ENCODE data around the gene AKR1C2.
"Not testable (repeated sequence)": the region's sequence is repeated elsewhere in the genome, so short reads cannot be mapped to it uniquely, and the experiment has no call there.

Gene AKR1C2

GRCh38 chr10:5023177-5023805 is 19.6 kb upstream of the AKR1C2 start:
- no peak for DNase-seq

DNA sequence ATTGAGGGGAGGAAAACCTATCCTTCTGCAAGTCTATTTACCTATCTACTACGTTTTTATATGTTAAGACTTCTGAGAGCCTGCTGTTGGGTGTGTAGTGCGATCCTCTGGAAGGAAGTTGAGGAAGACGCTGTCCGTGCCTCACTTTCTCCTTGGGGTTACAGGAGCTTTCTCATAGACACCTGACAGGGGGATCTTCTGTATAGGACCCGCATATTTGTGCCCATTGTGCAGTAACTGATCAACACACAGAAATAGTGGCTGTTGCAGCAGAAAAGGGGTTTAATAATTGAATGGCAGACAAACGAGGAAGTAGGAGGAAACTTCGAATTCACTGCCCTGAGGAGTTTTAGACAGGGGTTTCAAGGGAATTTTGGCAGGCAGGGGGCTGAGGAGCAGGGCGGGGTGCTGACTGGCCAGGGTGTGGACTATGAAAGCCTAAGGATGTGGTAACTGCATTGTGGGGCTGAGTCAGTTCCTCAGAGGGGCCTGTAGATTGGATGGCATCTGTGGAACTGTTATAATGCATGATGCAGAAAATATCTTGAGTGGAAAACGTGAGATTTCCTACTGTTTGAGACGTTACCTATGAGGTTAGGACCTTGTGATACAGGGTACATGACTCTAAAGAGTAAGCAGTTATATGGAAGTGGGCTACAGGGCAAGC is 18.1 kb upstream of the AKR1C2 start:
- not testable (repeated sequence) for DNase-seq

- not testable (repeated sequence) for DNase-seq
Measured at GRCh38 chr10:5019770-5020612, 16.3 kb upstream of the AKR1C2 start.

DNA sequence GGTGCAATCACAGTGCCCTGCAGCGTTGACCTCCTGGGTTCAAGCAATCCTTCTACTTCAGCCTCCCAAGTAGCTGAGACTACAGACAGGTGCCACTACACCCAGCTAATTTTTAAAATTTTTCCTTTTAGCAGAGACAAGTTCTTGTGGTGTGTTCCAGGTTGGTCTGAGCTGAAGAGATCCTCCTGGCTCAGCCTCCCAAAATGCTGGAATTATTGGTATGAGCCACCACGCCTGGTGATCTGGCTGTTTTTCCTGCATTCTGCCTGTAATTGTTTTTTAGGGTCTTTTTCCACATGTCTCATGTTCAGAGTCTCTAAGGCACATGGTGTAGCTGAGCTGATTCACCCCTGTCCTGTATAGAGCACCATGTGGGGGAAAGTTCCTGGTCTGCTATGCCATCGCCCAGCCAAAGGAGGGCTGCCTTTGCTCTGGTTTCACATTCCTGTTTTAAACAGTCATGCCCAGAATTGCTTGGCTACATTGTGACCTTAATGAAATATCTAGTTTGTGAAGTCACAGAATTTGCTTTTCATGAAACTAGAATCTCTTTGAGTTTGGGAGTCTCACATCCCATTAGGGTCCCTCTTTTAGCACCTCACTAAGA is 15.1 kb upstream of the AKR1C2 start:
- not testable (repeated sequence) for DNase-seq

- DNase-seq: no peak
Measured at GRCh38 chr10:5018134-5018533, 14.5 kb upstream of the AKR1C2 start.

DNA sequence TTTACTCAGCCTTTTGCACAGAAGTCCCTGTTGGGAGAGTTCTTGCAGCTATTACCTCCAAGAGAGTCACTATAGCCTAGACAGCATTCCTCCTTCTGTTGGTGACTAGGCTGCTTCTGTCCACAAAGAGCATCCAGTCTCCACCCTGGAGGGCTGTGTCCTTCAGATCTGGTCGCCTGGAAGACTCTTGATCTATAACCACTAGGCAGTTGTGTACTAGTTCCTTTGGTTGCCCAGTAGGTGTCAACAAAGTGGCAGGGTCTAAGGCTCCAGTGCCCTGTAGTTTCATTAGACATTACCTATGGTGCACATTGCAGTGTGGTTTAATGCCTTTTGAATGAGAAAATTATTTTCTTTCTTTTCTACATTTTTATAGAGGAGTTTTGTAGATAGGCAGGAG is 11.3 kb upstream of the AKR1C2 start:
- no peak for DNase-seq

GRCh38 chr10:5014200-5014910 is 10.7 kb upstream of the AKR1C2 start:
- not testable (repeated sequence) for DNase-seq

- DNase-seq: no peak
Measured at GRCh38 chr10:5013385-5013784, 9.7 kb upstream of the AKR1C2 start.

- DNase-seq: no peak
Measured at GRCh38 chr10:5012595-5012994, 8.9 kb upstream of the AKR1C2 start.

- not testable (repeated sequence) for DNase-seq
Measured at GRCh38 chr10:5011392-5011791, 7.7 kb upstream of the AKR1C2 start.

DNA sequence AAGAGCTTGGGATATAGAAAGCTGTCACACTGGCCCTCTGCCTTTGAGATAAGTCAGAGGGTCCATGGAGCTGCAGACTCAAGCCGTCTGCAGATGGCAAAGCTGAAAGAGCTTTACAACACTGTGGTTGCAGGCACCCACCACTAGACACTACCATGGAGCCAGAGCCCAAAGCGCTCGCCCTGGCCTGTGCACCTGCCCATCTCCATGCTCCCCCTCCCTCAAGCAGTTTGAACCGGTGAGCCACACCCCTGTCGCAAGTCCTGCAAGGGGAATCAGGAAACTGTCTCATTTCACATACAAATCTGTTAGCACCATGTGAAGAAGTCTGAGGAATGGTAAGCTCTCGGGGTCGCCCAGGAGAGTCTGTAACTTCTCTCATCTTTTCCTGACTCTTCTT is 6.4 kb upstream of the AKR1C2 start:
- not testable (repeated sequence) for DNase-seq

DNA sequence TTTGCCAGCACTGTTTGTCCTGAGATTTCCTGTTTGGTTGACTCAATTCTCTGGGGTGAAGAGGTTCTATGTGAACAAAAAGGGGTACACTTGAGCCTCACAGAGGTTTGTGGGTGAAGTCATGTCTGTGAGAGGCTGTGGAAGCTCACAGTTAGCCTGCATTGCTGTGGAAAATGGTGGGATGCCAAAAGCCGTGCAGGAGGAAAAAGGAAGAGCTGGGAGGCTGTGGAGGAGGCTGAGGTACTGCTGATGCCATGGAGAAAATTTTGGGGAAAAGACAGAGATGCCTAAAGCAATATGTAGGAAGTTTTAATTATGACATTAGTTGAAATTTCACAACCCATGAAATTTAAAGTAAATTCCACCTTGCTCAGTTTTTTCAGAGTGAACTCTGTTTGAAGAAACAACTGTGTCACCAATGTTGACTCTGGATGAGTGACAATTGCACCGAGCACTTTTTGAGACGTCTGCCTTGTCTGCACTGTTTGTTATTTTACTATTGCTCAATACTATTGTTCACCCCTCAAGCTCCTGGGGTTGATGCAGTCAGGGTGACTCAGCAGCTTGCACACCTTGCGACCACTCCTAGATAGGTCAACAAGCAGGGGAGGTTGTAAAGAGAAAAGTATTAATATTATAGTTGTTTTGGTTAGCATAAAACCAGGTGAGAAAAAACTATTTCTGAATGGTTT is 5.3 kb upstream of the AKR1C2 start:
- not testable (repeated sequence) for DNase-seq

- DNase-seq: not testable (repeated sequence)
Measured at GRCh38 chr10:5004501-5004900, 844 bp upstream of the AKR1C2 start.

DNA sequence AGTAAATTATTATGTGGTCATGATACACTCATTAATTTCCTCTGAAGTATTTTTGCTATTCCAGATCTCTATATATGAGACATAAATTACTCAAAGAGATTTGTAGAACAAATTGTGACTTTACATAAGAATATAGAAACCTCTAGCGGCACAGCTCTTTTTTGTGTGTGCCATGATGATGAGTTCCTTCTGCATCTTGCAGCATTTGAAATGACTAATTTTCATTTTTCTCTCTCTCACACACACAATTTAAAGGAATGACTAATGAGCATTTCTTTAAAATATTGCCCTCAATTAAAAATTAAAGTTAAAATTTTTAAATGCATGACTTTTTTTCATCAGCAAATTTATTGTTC is 351 bp upstream of the AKR1C2 start:
- not testable (repeated sequence) for DNase-seq

GRCh38 chr10:5002013-5002727 is 1.5 kb downstream of the AKR1C2 start:
- no peak for DNase-seq

- DNase-seq: no peak
Measured at GRCh38 chr10:4998671-4999070, 5.0 kb downstream of the AKR1C2 start.

- not testable (repeated sequence) for DNase-seq
Measured at GRCh38 chr10:4994260-4994659, 9.4 kb downstream of the AKR1C2 start.

DNA sequence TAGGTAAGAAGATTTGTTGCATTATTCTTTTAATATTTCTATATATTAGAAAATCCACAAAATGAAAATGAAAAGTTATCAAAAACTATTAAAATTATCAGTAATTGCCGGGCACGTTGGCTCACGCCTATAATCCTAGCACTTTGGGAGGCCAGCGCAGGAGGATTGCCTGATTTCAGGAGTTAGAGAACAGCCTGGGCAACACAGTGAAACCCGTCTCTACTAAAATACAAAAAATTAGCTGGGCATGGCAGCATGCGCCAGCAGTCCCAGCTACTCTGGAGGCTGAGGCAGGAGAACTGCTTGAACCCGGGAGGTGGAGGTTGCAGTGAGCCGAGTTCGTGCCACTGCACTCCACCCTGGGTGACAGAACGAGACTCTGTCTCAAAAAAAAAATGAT is 11.1 kb downstream of the AKR1C2 start:
- not testable (repeated sequence) for DNase-seq

DNA sequence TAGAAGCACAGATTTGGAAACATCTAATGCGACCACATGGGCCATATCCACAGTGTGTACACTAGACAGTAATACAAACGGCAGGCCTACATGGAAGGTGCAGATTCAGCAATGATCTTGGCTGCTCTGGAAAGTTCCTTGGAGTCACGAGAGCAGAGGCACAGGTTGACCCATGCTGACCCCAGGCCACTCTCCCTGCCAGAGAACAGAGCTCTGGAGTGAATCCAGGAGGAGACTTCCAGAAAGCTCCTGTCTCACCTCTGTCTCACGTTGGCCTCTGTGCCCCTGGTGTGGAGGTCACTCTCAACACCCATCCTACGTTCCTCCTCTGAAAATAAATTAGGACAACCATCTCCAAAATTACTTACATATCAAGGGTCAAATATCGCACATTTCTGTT is 12.2 kb downstream of the AKR1C2 start:
- not testable (repeated sequence) for DNase-seq

DNA sequence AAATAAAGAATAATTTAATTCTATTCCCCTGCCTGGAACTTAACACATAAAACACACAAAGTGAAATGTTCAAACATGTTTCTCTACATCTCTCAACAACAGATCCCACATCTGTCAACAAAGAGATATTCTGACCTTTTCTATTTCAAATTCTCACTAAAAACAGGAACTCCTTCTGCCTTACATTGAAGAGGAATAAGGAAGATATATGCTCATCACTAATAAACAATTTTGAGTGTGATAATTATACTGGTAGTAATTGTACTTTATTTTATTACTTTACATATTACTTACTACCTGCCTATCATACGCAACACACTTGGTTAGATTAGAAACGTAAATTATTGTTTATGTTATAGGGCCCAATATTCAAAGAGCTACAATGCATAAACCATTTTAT is 13.4 kb downstream of the AKR1C2 start:
- DNase-seq: no peak

- DNase-seq: not testable (repeated sequence)
Measured at GRCh38 chr10:4988000-4988641, 15.5 kb downstream of the AKR1C2 start.
